Bone marrow (tissue), 2 donors: ENCODE data around the gene TUNAR.

ENCODE experiments used
- DNase-seq, 2 donors: peaks; one replicate each; lab custom pipeline; 2025; lab: John Stamatoyannopoulos, UW

Gene TUNAR

DNA sequence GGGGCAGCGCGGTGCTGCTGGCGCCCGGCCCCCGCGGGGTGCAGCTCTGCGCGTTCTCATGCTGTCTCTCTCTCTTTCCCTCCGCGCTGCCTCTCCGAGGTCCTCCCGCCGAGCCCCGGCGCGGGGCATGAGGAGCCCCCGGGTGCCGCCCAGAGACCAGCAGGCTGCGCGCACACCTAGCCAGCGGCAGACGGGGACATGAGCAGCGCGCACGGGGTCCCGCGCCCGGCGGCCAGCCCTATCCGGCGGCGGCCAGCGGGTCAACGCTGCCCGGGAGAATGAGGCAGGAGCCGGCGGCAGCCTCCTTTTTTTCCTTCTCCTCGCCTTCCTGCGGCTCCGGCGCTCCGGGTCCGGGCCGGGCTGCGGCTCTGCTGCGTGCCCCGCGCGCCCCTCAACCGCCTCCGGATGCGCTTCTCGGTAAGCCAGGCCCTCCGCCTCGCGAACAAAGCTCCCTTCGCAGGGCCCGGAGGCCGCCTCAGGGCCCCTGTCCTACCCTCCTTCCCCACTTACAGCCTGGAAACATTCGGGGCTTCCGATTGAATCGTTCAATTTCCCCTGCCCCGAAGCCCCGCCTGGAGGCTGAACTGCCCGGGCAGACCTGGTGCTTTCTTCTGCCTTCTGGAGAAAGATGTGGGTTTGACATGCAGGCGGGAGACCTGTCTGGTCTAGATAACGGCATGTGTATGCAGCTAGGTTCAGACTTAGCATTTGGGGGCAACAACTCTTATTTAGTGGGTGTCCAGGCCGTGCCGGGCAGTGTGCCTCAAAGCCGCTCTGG, at the start of gene TUNAR:
TUNAR (plus strand) TSS at position 72 of the 778 bp plus-strand sequence.
- no peak for DNase-seq

DNA sequence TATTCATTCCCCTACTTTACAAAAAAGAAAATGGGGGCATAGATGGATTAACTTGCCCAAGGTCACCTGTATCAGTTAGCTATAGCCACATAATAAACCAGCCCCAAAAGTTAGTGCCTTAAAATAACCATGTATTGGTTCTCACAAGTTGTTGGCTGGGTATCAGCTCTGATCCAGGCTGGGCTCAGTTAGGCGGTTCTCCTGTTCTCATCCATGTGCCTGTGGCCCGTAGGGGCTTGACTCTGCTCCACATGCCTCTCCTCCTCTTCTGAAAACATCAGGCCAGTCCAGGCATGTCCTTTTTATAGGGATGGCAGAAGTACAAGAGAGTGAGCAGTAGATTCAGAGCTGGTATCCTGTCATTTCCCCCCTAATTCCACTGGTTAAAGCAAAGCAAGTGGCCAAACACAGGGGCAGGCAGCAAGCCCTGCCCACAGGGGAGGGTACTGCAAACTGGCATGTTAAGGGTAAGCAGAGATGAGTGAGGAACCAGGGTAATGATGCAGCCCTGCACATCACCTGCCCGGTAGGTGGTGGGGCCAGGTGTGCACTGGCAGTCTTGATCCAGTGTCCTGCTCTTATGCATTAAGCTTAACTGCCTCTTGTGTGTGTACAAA, 47.9 kb upstream of the TUNAR start:
- DNase-seq, result no peak

DNA sequence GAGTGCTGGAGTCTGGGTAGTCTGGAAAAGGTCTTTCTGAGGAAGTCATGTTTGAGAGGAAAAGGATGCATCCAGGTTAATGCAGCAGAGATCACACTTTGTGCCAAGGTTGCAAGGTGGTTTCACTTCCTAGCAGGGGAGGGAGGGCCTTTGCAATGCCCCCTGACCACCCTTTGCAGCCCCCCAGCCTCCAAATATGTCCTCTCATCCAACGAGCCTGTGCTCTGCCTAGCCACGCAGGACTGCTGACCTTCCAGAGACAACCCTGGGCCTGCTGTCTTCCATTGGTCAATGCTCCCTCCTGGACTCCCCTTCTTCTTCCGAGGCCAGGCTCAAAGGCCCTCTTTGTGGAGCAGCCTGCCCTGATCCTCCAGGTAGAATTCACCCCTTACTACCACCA, 47.3 kb upstream of the TUNAR start:
- DNase-seq, result no peak

DNA sequence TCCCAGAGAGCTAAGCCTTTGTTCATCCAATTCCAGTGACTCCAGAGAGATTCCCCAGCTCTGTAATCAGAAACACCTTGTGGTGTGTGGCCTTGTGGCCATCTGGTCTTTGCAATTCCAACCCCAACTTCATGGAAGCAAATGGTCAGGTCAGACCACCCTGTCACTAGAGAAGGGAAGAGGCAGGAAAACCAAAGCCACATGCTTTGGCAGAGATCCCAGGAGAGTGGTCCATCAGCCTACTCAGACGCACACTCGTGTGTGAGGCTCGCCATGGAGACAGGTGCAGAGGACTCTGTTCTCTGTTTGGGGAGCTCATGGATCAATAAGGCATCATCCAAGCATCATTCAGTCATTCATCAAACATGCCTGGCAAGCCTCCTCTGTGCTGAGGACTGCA, 46.2 kb upstream of the TUNAR start:
- DNase-seq, result no peak

DNA sequence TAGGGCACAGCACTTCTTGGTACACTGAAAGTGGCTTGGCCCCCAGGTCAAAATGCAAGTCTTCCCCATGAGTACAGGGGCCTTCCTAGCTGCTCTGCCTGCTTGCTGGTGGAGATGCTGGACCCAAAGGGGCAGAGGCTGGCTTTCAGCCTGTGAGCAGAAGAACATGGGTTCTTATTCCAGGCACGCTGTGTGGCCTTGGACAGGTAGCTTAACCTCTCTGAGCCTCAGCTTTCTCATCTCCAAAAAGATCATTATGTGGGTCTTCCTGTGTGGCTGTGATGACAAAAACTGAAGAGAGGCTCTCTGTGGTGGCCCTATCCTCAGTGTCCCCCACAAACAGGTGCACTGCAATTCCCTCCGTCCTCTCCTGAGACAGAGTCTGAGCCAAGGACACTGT, 45.6 kb upstream of the TUNAR start:
- no peak for DNase-seq

DNA sequence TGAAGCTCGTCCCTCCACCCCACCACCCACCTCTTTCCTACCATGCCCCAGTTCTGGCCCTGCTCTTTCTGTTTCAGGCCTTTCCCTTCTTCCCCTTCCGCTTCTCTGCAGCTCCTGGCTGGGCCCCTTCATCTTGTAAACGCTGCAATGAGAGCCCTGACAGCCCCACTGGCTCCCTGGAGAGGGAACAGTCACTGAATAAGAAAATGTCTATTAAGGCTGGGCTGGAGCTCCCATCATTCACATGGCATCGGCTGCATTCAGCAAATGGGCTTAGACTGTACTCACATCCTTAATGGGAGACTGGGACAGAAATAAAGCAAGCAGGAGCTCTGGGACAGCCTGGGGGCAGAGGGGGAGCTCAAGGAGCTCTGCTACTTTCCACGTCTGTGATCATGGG, 45.2 kb upstream of the TUNAR start:
- DNase-seq, result no peak

DNA sequence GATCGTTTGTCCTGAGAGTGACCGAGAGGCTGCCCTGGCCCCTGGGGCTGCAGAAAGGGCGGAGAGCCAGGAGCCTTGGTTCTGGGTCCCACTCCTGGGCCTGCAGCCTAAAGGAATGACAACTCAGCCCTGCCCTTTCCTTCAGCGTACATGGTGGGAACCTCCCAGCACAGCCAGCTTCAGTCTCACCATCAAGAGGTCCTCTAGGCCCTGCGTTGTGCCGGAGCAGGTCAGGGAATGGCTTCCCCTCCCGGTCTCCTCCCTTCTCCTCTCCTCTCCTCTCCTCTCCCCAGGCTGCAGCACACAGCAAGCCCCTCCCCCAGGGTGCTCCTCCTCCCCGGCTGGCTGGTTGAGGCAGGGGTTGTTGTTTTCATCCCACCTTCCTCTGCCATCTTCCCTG, 44.6 kb upstream of the TUNAR start:
- no peak for DNase-seq

DNA sequence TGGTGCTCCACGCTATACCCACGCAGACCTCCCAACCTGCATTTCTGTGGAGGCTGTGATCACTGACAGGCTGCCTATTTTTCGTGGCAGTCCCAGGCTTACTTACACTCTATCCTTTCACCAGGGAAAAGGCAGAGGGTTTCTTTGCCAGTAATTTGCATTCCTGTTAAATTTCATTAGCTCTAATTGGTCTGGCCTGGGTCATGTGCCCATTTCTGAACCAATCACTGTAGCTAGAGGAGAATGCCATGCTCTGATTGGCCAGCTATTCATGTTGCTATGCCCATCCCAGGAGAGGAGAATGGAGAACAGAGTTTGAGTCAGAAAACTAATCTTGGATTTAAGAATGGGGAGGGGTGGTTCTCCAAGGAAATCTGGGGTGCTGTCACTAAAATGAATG, 43.2 kb upstream of the TUNAR start:
- DNase-seq, result no peak

DNA sequence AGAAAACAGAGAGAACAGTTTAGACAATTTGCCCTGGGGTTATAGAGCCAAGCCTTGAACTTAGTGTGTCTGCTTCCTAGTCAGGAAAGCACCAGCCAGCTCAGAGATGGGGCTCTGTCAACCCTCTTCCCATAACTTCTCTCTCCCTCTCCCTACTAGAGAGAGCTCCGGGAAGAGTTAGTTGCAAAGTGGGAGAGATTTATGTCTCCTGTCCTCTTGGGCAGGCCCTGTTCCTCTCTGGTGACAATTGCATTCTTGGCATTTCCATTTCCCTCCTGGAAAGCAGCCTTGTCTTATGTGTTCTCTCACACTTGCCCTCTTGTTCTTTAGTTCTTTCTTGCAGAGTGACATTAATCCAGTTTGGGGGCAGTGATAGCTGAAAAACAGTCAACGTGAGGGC, 42.1 kb upstream of the TUNAR start:
- no peak for DNase-seq

DNA sequence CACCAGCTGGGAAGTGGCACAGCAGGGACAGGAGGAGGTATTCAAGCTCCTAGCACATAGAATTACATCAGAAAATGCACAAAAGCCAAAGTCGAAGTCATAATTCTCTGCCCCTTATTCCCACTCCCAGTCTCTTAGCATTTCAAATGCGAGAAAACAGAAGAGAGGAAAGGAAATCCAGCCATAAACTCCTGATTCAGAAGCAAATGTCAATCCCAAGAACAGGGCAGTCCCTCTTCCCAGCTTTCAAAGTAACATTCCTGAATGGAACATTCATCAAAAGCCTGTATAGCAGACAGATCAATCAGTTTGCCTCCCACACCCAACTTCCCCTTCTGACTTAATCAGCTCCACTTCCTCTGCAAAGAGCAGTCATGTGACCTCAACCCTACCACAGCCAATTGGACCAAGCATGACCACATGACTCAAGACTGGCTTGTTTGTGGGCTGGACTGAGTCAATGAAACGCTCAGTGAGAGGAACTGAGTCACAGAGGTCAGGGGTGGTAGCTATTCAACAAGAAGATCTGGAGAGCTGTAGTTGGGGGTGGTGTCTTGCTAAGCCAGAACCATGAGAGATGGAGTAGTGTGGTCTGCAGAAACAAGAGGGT, 41.4 kb upstream of the TUNAR start:
- no peak for DNase-seq

DNA sequence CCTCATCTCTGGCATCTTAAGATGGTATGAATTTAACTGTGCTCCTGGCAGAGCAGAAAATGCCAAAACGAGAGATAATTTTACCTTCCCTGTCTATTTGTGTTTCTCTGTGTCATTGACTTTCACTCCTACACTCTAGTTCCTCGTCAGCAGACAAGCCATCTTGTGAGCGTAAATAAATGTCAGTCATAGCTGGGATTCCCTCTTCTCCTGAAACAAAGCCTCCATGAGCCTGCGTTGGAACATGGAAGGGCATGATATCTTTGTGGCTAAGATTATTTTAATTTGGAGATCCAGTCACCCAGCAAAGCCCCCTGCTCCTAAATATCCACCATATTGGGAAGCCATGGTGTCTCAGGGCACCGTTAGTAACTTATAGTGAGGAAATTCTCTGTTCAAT, 37.8 kb upstream of the TUNAR start:
- no peak for DNase-seq

DNA sequence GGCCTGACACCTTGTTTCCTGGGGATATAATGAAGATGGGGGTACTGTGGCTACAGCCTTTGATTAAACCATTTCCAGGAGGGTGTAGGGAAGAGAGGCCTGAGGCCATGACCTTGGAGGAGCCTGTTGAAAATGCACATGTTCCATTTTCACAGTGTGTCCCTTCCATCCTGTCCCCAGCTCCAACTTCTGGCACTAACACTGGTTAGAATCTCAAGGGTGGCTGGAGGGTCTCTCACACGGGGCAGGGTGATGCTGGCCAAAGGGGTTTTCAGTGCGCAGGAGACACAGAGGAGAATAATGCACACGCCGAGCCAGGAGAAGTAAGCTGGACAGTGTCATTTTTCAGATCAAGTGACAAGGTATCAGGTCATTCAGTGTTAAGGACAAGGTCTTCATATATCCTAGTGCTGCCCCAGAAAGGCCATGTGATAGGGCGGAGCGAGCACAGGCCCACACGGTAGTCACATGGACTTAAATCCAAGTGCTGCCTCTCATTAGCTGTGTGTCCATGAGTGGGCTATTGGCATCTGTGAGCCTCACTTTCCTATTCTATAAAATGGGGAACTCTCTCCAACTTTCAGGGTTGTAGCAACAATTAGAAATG, 36.4 kb upstream of the TUNAR start:
- DNase-seq, result no peak

DNA sequence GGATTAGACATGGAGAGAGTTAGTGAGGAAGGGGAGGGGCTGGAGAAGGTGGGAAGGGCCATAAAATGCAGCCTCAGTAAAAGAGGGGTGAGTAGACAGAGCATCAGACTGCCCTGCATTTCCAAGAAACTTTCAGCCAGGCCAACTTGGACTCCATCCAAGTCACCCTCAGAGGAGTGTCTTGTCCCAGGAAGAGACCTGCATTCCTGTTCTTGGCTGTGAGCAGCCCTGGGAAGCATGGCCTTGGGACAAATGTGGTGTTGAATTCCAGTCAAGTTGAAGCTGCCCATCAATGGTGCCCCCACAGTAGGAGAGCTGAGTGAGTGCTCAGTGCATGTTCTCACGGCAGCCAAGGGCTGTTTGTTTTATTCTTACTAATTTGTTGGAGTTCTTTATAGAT, 35.0 kb upstream of the TUNAR start:
- DNase-seq, result no peak

DNA sequence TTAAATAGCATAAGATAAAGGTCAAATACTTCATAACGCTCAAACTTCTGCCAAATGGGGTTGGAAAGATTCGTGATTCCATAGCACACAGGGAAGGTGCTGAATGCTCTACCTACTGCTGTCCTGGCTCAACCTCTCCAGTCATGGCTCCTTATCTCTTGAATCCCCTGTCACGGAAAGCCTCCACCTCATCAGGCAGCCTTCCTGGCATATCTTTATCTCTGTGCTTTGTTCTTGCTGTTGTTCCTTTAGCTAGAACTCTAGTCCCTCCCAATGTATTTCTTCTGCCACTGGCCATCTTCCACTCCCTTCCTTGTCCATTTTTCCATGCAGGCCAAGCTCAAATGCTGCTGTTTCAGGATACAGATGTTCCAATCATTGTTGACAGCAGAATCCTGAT, 26.9 kb upstream of the TUNAR start:
- no peak for DNase-seq

DNA sequence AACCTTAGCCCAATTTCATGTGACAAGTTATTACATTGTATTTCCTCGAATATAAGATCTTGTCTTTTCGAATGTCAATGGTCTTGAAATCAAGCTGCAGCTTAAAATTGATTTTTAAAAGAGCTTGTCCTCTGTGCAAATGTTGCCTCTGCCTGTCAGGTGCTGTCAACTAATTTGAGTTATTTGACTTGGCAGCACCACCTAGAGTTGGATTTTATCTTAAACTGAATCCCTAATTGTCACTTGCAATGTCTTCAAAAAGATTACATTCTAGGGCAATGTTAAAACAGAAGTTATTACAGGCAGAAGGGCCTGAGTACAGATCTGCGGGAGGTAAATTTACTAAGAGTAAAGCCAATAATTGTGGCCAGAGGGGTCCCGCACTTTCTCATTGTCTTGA, 26.2 kb upstream of the TUNAR start:
- DNase-seq, result no peak

DNA sequence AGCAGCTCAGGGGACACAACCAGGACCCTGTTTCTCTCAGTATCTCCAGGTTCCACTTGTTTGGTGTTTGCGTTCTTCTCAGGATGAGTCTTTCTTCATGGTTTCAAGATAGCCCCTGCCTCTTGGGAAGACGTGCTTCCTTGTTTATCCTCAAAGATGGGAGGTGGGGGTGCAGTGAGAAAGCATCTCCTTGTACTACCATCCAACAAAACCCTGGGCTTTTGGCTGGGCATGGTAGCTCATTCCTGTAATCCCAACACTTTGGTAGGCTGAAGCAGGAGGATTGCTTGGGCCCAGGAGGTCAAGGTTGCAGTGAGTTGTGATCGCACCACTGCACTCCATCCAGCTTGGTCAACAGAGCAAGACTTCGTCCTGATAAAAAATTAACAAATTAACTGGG, 21.0 kb upstream of the TUNAR start:
- DNase-seq, result no peak

DNA sequence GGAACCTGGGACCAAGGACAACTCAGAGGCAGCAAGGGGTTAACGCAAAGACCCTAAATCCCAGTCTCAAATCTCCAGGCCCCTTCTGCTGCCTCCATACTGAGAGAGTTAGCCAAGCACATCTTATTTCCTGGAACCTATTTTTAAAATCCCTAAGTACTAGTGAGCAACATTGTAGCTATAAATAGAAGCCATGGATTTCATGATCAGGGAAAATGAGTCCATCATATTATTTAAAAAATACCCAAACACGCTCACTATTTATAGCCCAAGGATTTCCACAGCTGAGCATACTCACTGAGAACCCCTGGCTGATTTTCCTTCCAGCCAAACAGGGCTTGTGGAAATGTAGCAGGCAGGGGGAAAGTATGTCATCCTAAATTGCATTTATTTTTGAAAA, 19.4 kb upstream of the TUNAR start:
- DNase-seq, result no peak

DNA sequence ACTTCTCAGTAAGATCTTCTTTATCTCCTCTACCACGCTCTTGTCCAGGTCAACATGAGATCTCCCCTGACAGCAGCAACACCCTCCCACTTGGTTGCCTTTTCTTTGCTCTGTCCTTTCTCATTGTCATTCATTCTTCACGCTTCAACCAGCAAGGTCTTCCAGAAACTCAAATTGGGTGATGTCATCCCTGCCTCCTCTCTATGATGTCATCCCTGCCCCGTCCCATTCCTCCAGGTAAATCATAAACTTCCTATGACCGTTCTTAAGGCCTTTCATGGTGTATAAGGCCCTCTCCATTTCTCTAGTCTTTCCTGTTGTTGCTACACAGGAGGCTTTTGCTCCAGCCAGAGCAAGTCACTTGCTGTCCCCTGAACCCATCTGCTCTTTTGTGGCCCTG, 17.7 kb upstream of the TUNAR start:
- DNase-seq, result no peak

DNA sequence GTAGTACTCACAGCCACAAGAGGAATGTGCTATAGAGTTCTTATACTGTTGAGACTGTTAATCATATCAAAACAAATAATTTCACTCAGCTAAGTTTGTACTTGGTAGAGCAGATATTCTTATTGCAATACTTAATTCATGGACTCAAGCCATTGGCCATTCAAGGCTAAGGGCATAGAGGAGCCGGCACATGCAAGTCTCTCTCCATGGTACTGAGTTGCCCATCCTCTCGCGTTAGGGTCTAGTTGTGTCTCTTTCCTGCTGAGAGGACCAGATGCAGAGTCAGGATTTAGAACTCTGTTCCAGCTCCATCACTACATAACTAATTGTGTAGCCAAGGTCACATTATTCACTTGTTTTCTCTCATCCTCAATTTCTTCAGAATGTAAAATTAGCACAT, 14.4 kb upstream of the TUNAR start:
- no peak for DNase-seq

DNA sequence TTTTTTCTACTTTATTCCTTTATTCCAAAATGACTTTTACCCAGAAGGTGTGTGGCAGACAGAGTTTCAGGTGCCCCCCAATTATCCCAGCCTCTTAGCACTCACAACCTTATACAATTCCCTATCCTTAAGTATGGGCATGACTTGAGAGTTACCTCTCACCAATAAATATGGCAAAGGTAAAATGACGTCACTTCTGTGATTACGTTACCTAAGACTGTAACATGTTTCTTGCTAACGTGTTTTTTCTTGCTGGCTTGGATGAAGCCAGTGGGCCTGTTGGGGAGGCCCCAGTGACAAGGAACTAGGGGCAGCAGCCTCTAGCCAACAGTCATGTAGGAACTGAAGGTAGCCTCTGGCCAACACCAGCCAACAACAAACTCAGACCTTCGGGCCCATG, 13.3 kb upstream of the TUNAR start:
- no peak for DNase-seq

DNA sequence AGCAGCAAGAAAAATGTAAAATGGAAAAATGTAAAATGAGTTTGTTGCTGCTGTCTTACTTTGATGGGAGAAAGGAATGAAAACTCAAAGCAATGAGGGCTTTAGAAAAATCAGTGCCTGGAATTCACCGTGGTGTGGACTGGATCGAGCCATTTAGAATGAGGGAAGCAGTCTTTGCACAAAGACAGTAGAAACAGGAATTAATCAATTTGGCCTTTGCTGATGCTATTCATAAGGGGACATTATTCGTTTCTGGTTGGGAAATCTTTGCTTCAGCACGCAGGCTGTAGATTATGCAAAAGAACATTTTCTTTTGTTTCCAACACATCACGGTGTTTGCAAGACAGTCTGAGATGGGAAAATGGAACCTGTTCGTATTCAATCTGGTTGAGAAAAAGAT, 6.9 kb upstream of the TUNAR start:
- DNase-seq, result no peak

DNA sequence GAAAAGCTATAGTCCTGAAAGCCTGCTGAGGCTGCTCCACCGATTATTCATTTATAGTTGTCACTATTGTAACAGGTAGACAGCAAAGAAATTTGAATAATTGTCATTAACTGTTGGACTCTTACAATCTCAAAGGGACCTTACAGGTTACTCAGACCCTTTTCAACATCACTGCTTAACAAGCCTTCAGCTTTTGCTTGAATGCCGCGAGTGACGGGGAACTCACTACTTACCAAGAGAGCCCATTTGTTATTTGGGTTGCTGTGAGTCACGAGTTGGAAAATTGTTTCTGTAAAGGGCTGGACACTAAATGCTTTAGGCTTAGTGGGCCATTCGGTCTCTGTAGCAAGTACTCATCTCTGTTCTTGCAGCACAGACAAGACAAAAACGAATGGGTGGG, 5.9 kb upstream of the TUNAR start:
- DNase-seq, result no peak

DNA sequence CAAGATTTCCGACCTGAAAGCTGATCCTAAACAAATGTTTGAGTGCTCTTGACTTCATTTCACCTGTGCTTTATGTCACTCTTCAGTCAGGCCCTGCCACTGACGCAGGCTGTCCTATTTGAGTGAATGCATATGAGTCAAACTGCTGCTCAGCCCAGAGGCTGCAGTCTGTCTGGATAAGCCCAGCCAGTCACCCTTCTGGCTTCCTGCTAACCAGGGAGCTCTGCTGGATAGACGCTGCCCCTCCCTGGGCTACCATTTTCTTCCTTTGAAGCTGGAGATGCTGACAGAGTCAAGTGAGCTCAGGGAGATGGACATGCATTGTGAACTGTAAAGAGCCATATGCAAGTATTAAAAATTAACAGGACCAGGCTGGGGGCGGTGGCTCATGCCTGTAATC, 5.1 kb upstream of the TUNAR start:
- no peak for DNase-seq
